HCT116 (cell line): Measurements from ENCODE around the gene SIGLEC11. TPM values are rescaled to one million over a fixed set of nuclear protein-coding genes. Genes with fewer than 3 reads are reported as not detected.

Experiments
- ATAC-seq: fragments of 200-7000 bp; cut with Tn5 transposase; 2 replicates; pipeline ENCODE4 v1.9.1; 2020; ENCODE audit warnings: mild to moderate bottlenecking, moderate library complexity
- BruUV-seq: library from RNA; stranded (reverse); fragments of 400-500 nt; replicated peaks from 2 replicates; lab custom pipeline; 2021; lab: Mats Ljungman, UMichigan
- CTCF ChIA-PET: fragments of 300-600 bp; sonication (Branson Sonifier 250); formaldehyde crosslinking; loops from one replicate; lab custom pipeline; 2021; ENCODE audit warnings: antibody characterized with exemption; lab: Charles Lee
- POLR2A ChIA-PET: fragments of 300-600, 350-600 bp; sonication (Branson Sonifier 250); formaldehyde crosslinking; loops from one replicate; lab custom pipeline; 2021; ENCODE audit warnings: antibody characterized with exemption; lab: Charles Lee
- RAD21 ChIA-PET, 2 experiments: fragments of 300-600 bp; sonication (Branson Sonifier 250); formaldehyde crosslinking; loops; one replicate each; lab custom pipeline; 2023; ENCODE audit warnings: low total read pairs in 2 of 2; ENCODE audit not compliant: uncharacterized antibody in 2 of 2, unreplicated experiment in 2 of 2, low non-redundant PET in 1 of 2; lab: Charles Lee
- DNase-seq: peaks from one replicate; pipeline ENCODE4 v3.0.0-alpha.2; 2010; ENCODE audit warnings: low read depth, low spot score
- H2AFZ ChIP-seq: fragments of 200-600 bp; shearing (Covaris generic), sonication (generic); 2 replicates; pipeline ENCODE4 v1.6.1; 2017; ENCODE audit warnings: low read depth, mixed run types, mixed read lengths, antibody characterized with exemption, low read length; ENCODE audit not compliant: poor library complexity, severe bottlenecking
- H3K27ac ChIP-seq: 2 replicates; pipeline ENCODE4 v1.5.1; 2012; ENCODE audit warnings: low read depth, low read length
- H3K27me3 ChIP-seq: fragments of 200-600 bp; sonication (generic); 2 replicates; pipeline ENCODE4 v1.6.1; 2016; ENCODE audit warnings: mixed run types, low read length, mixed read lengths; ENCODE audit not compliant: insufficient read depth
- H3K36me3 ChIP-seq, 2 experiments: fragments of 200-500 bp in 1 of 2; fragments of 200-600 bp in 1 of 2; sonication (Bioruptor generic) in 1 of 2; sonication (generic) in 1 of 2; 2 replicates each; pipeline versions ENCODE4 v1.5.1 to v1.6.1; 2014 to 2016; ENCODE audit warnings: low read length in 2 of 2, inconsistent platforms in 1 of 2, mixed read lengths in 1 of 2, mixed run types in 1 of 2; ENCODE audit not compliant: insufficient read depth in 2 of 2, control insufficient read depth in 1 of 2
- H3K4me1 ChIP-seq, 2 experiments: fragments of 200-600 bp in 1 of 2; sonication (generic) in 1 of 2; 2 replicates each; pipeline versions ENCODE4 v1.5.1 to v1.6.1; 2012 to 2017; ENCODE audit warnings: low read length in 2 of 2, inconsistent platforms in 1 of 2, mild to moderate bottlenecking in 1 of 2, mixed read lengths in 1 of 2, mixed run types in 1 of 2, moderate library complexity in 1 of 2; ENCODE audit not compliant: insufficient read depth in 2 of 2, control insufficient read depth in 1 of 2
- H3K4me2 ChIP-seq: fragments of 200-600 bp; sonication (generic); 2 replicates; pipeline ENCODE4 v1.6.1; 2017; ENCODE audit warnings: mixed run types, low read length, mixed read lengths
- H3K4me3 ChIP-seq, 2 experiments: fragments of 200-600 bp in 1 of 2; sonication (generic) in 1 of 2; replicated peaks in 1 of 2; 2 replicates each; pipeline ENCODE4 v1.5.1; 2011 to 2016; ENCODE audit warnings: low read length in 2 of 2, control low read depth in 1 of 2, low read depth in 1 of 2, mild to moderate bottlenecking in 1 of 2, mixed read lengths in 1 of 2, mixed run types in 1 of 2
- H3K79me2 ChIP-seq: fragments of 200-600 bp; sonication (generic); 2 replicates; pipeline ENCODE4 v1.6.1; 2017; ENCODE audit warnings: mild to moderate bottlenecking, mixed run types, low read length, moderate library complexity, mixed read lengths; ENCODE audit not compliant: insufficient read depth
- H3K9ac ChIP-seq: fragments of 200-600 bp; sonication (generic); 2 replicates; pipeline ENCODE4 v1.6.1; 2016; ENCODE audit warnings: low read length, mixed read lengths
- H3K9me2 ChIP-seq: fragments of 200-600 bp; sonication (generic), shearing (Covaris generic); 2 replicates; pipeline ENCODE4 v1.6.1; 2017; ENCODE audit warnings: mixed run types, mild to moderate bottlenecking, moderate library complexity; ENCODE audit not compliant: insufficient read depth
- H3K9me3 ChIP-seq, 2 experiments: fragments of 200-500 bp in 1 of 2; fragments of 200-600 bp in 1 of 2; sonication (Bioruptor generic) in 1 of 2; sonication (generic) in 1 of 2; 2 replicates each; pipeline ENCODE4 v1.6.1; 2014 to 2017; ENCODE audit warnings: low read length in 2 of 2, mixed read lengths in 2 of 2, inconsistent platforms in 1 of 2, low read depth in 1 of 2, mild to moderate bottlenecking in 1 of 2, mixed run types in 1 of 2, moderate library complexity in 1 of 2; ENCODE audit not compliant: control insufficient read depth in 1 of 2, insufficient read depth in 1 of 2
- H4K20me1 ChIP-seq: fragments of 200-600 bp; sonication (generic), shearing (Covaris generic); 2 replicates; pipeline ENCODE4 v1.6.1; 2017; ENCODE audit warnings: mixed run types, mild to moderate bottlenecking, moderate library complexity; ENCODE audit not compliant: insufficient read depth
- CBX3 ChIP-seq: IDR thresholded peaks from 2 replicates; pipeline ENCODE4 v1.6.1; 2012; ENCODE audit warnings: low read depth
- POLR2A ChIP-seq: IDR thresholded peaks from 2 replicates; pipeline ENCODE4 v1.7.0; 2011; ENCODE audit warnings: borderline replicate concordance; ENCODE audit not compliant: insufficient read depth, insufficient read length; ENCODE audit errors: extremely low read depth
- POLR2AphosphoS5 ChIP-seq: IDR thresholded peaks from 2 replicates; pipeline ENCODE4 v1.6.1; 2011; ENCODE audit warnings: mild to moderate bottlenecking, low read depth, low read length, moderate library complexity
- SIN3A ChIP-seq: IDR thresholded peaks from 2 replicates; pipeline ENCODE4 v1.6.1; 2012; ENCODE audit warnings: low read depth
- SP1 ChIP-seq: IDR thresholded peaks from 2 replicates; pipeline ENCODE4 v1.6.1; 2012; ENCODE audit warnings: low read depth
- ZFX ChIP-seq: fragments of 450-650 bp; IDR thresholded peaks from 2 replicates; pipeline ENCODE4 v1.6.1; 2017
- ZNF274 ChIP-seq: fragments of 200-500 bp; sonication (Bioruptor generic); IDR thresholded peaks from 2 replicates; pipeline ENCODE4 v1.6.1; 2014; ENCODE audit warnings: mild to moderate bottlenecking, low read depth, low read length, inconsistent platforms
- intact Hi-C: fragments of 100-400 bp; cut with micrococcal nuclease; formaldehyde crosslinking; loops from 2 replicates; pipeline ENCODE4 v1.10.0; 2022
- total RNA-seq: library from RNA; stranded (reverse); gene quantifications from one replicate; pipeline ENCODE4 v1.2.1, GENCODE V29; 2021; ENCODE audit not compliant: unreplicated experiment
- TF ChIP-seq, protein P1 (sequence below): IDR thresholded peaks from 2 replicates; pipeline ENCODE4 v1.6.1; 2012

SIGLEC11 gene
- total RNA-seq, 1 experiment from 2014 or later, result not detected

DNA sequence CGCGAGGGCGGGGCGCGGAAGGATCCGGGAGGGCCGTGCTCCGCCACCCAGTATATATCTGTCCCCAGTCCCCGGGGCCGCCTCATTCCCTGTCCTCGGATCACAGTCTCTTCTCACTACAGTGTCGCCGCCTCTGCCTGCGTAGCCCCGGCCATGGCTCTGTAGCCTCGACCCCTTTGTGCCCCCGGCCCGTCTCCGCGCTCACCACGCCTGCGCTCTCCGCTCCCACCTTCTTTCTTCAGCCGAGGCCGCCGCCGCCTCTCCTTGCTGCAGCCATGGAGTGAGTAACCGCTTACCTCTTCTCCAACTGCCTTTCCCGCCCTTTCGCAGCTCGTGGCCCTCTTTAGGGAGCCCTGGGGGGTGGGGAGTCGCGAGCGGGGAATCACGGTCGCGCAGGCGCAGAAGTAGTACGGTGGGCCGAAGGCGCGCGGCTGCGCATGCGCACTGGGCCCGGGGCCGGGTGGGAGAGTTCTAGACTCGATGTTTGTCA is 31.8 kb downstream of the SIGLEC11 start, which contains the start of the genes ATF5 and NUP62:
Gene ATF5 (plus strand): TSS at position 85 of the 490 bp plus-strand sequence. CDS start 1,646 bp downstream, outside the sequence.
Gene NUP62 (minus strand): TSS at position 384 of the 490 bp plus-strand sequence. CDS start 19,697 bp downstream, outside the sequence.
- DNase-seq (peak; percentile 59), ATAC-seq (peak; percentile 49)
- Histone ChIP-seq H3K79me2 (peaks cover 58% of the 10 kb centered on the region), H2AFZ (no peak within 1 kb of the TSS), H3K9me3 (no peaks in the 10 kb centered on the region), H3K4me2 (peak within 1 kb of the TSS; percentile 100), H3K27ac (peak within 1 kb of the TSS; percentile 99), H4K20me1 (no peaks in the 10 kb centered on the region), H3K9me2 (no peaks in the 10 kb centered on the region), H3K4me1 (peaks cover 11 to 29% of the 10 kb centered on the region in 2 experiments; a peak in 3 of 4 replicates)
- intact Hi-C loops, result no loop called here
- RAD21 ChIA-PET, result interaction anchor here in 1 of 2 experiments (1.1 kb wide), 1 partner anchor 64 kb away, joined by 4 read pairs; no protein-coding TSS in a partner anchor
- TF ChIP-seq ZNF274 (no peak), ZFX (peak; percentile 64; the same call in 1 of the 2 replicates), POLR2AphosphoS5 (peak; percentile 86), POLR2A (peak; percentile 86), SIN3A (peak; percentile 64), SP1 (peak; percentile 19; the same call in 1 of the 2 replicates), CBX3 (no peak)
- TF ChIP-seq, protein P1, sequence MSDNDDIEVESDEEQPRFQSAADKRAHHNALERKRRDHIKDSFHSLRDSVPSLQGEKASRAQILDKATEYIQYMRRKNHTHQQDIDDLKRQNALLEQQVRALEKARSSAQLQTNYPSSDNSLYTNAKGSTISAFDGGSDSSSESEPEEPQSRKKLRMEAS, result peak; percentile 96
- TF ChIP-seq, all 23 proteins: peak for 6
- ChIA-PET POLR2A (interaction anchor here (0.8 to 1.8 kb wide), 11 partner anchors 11 to 253 kb away, joined by 3 to 12 read pairs (median 4); partner anchors contain the start of gene AKT1S1), CTCF (interaction anchor here (0.8 to 1.6 kb wide), 3 partner anchors 9 to 207 kb away, joined by 3 to 7 read pairs (median 4); no protein-coding TSS in a partner anchor)
- H3K36me3 ChIP-seq, result peaks cover 6 to 34% of the 10 kb centered on the region in 2 experiments; a peak in 3 of 4 replicates
- H3K4me3 ChIP-seq, result peak within 1 kb of the TSS; percentile 58 to 97
- H3K27me3 ChIP-seq, result no peaks in the 10 kb centered on the region
- peak within 1 kb of the TSS; percentile 82 for H3K9ac ChIP-seq
- BruUV-seq, result TSS peak; percentile 83
